ENCODE results near the gene GPX1.
"Not testable (repeated sequence)": the region's sequence is repeated elsewhere in the genome, so short reads cannot be mapped to it uniquely, and the experiment has no call there.

Gene GPX1

DNA sequence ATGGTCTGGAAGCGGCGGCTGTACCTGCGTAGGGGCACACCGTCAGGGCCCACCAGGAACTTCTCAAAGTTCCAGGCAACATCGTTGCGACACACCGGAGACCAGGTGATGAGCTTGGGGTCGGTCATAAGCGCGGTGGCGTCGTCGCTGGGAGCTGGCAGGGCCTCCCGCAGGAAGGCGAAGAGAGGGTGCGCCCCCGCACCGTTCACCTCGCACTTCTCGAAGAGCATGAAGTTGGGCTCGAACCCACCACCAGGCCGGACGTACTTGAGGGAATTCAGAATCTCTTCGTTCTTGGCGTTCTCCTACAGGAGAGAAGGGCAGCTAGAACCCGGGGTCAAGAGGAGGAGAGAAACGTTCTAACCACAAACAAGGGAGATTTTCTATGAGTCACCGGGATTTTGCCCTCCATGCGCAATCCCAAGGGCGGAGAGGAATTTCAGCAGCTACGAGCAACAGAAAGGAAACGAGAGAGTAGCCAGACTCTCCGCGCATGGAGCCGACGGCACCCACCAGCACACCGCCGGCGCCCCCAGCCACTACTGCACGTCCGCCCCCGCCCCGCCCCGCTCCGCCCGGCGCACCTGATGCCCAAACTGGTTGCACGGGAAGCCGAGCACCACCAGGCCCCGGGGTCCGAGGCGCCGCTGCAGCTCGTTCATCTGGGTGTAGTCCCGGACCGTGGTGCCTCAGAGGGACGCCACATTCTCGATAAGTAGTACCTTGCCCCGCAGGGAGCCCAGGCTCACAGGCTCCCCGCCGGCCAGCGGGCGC lies 523 bp downstream of the GPX1 start:
- DNase-seq (ENCODE audit: low read depth), result not testable (repeated sequence)

DNA sequence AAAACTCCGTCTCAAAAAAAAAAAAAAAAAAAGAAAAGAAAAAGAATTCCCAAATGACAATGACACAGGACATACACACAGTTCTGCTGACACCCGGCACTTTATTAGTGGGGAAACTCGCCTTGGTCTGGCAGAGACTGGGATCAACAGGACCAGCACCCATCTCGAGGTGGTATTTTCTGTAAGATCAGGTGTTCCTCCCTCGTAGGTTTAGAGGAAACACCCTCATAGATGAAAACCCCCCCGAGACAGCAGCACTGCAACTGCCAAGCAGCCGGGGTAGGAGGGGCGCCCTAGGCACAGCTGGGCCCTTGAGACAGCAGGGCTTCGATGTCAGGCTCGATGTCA lies 1.1 kb downstream of the GPX1 start:
- DNase-seq (ENCODE audit: low read depth), result not testable (repeated sequence)

GRCh38 chr3:49352890-49353421 lies 5.2 kb downstream of the GPX1 start:
- DNase-seq (ENCODE audit: low read depth), result no peak

DNA sequence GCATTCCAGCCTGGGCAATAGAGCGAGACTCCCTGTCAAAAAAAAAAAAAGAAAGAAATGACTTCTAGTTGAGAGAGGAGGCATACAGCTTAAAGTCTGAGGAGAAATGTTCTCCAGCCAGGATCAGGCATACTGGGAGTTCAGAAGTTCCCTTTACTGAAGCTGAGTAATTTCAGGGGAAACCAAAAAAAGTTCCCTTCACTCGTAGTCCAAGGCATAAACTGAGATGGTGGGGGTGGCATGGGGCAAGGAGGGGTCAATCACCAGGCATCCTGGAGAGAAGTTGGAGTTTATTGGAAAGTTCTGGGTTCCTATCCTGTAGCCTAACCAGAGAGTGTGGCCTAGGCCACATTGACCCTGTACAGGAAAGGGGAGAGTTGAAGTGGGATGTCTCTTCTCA lies 5.9 kb downstream of the GPX1 start:
- DNase-seq (ENCODE audit: low read depth), result no peak

DNA sequence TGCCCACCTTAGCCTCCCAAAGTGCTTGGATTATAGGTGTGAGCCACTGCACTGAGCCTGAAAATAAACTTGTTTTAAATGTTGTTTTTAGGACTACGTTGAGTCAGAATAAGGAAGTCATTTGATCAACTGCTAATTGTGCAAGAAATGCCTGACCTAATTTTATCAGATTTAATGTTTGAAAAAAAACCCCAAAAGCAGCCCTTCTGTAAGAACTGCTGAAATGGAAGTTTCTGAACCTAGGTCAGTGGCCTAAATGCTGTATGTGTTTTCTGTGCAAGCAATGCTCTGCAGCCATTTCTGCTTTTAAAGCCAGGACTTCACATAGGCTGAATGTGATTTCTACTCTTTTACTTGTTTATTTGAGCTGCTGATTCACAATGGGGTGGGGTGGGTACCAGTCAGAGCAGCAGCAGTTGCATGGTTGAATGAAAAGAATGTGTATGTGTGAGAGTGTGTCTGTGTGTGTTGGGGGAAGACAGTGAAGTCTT lies 6.6 kb downstream of the GPX1 start:
- DNase-seq (ENCODE audit: low read depth), result no peak

DNA sequence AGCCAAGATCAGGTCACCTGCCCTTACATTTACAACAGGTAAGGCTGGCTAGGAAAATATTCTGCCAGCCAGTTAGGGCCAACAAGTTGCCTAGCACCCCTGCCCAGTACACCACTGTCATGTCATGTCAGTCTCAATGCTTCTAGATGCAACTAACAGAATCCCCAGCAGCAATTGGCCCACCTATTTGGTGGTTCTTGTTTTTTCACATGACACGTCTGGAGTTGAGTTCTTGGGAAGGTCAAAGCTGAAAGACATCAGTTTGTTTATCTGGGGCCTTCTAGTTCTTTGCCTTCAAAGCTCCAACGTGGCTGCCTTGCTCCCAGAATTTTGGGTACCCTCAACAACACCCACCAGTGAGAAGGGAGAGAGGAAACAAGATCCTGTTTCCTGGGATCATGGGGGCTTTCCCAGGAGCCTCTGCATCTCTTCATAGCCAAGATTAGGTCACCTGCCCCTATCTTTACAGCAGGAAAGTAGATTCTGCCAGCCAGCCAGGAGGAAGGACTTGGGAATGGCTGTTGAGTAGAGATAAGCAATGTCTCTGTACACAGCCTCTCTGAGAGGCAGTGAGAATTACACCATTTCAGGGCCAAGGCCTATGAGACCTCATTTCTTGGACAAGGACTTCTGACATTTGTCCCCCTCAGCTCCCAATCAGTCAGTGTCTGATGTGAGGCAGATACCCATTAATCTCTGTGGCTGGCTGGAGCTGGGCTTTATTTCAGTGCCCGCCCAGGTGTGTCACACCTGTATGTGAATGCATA lies 8.6 kb downstream of the GPX1 start:
- DNase-seq (ENCODE audit: low read depth), result peak; percentile 78

- not testable (repeated sequence) for DNase-seq (ENCODE audit: low read depth)
These were observed 9.8 kb downstream of the GPX1 start for GRCh38 chr3:49348361-49348760.

GRCh38 chr3:49346797-49347251 lies 11.3 kb downstream of the GPX1 start:
- no peak for DNase-seq (ENCODE audit: low read depth)

DNA sequence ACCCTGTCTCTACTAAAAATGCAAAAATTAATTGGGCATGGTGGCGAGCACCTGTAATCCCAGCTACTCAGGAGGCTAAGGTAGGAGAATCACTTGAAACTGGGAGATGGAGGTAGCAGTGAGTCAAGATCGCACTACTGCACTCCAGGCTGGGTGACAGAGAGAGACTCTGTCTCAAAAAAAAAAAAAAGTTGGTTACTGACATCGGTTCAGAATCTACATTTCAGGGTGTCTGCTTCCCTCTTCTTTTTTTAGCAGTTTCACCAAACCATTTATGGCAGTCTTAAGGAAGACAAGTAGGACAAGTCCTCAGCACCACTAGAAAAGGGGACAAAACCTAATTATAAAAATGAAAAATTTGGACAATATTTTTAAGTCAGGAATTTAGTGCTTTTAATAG lies 15.0 kb downstream of the GPX1 start:
- no peak for DNase-seq (ENCODE audit: low read depth)

- no peak for DNase-seq (ENCODE audit: low read depth)
These were observed 16.2 kb downstream of the GPX1 start for GRCh38 chr3:49341996-49342395.

- peak; percentile 89 for DNase-seq (ENCODE audit: low read depth)
These were observed 18.0 kb downstream of the GPX1 start, which contains the start of gene USP4 for GRCh38 chr3:49339941-49340800. Gene USP4, minus strand, starts transcription at chr3:49340053. Its CDS starts 29 bp downstream, at chr3:49340024.

- no peak for DNase-seq (ENCODE audit: low read depth)
These were observed 18.6 kb downstream of the GPX1 start for GRCh38 chr3:49339581-49339940.

DNA sequence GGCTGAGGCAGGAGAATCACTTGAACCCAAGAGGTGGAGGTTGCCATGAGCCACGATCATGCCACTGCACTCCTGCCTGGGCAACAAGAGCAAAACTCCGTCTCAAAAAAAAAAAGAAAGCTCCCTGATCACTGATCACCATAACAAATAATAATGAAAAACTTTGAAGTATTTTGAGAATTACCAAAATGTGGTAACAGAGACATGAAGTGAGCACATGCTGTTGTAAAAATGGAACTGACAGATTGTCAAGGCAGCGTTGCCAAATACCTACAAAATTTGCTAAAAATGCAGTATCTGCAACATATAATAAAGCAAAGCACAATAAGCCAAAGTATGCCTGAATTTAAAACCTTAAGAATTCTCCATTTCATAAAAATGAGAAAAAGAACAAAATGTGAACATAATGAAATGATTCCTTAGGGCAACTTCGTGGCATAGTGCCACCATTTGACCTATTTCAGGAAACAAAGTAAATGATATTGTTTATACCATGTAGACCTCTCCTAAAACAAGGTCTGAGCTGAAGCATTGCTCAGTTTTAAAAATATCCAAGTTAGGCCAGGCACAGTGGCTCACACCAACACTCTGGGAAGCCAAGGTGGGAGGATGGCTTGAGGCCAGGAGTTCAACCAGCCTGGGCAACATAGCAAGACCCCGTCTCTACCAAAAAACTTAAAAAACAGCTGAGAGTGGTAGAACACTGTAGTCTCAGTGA lies 24.1 kb downstream of the GPX1 start:
- DNase-seq (ENCODE audit: low read depth), result no peak

GRCh38 chr3:49333091-49333490 lies 25.1 kb downstream of the GPX1 start:
- no peak for DNase-seq (ENCODE audit: low read depth)

- DNase-seq (ENCODE audit: low read depth), result no peak
These were observed 29.0 kb downstream of the GPX1 start for GRCh38 chr3:49329186-49329585.

DNA sequence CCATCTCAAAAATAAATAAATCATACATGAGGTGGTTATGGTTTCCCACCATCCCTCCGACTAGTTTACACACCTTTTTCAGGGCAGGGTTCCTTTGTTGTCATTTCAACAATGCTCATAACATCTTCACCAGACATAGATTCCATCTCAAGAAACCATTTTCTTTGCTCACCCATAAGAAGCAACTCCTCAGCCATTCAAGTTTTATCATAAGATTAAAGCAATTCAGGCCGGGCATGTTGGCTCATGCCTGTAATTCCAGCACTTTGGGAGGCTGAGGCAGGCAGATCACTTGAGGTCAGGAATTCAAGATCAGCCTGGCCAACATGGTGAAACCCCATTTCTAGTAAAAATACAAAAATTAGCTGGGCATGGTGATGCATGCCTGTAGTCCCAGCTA lies 29.8 kb downstream of the GPX1 start:
- DNase-seq (ENCODE audit: low read depth), result not testable (repeated sequence)

GRCh38 chr3:49327485-49327884 lies 30.7 kb downstream of the GPX1 start:
- no peak for DNase-seq (ENCODE audit: low read depth)

DNA sequence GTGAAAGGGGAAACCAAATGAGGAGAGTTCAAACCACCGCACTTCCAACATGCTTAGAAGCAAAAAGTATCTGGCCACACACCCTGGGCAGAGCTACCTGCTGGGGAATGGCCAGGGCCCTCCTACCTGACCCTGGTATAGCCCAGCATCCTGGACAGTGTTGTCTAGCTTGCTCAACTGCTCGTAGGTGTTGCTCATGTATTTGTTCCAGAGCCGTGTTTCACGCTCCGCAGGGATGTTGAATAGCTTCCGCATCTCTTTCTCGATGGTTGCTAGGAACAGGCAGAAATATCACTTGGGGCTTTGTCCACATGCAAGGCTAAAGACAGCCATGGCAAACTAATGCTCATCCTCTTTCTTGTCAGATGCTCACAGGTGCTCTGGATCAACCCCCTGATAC lies 33.4 kb downstream of the GPX1 start:
- no peak for DNase-seq (ENCODE audit: low read depth)

DNA sequence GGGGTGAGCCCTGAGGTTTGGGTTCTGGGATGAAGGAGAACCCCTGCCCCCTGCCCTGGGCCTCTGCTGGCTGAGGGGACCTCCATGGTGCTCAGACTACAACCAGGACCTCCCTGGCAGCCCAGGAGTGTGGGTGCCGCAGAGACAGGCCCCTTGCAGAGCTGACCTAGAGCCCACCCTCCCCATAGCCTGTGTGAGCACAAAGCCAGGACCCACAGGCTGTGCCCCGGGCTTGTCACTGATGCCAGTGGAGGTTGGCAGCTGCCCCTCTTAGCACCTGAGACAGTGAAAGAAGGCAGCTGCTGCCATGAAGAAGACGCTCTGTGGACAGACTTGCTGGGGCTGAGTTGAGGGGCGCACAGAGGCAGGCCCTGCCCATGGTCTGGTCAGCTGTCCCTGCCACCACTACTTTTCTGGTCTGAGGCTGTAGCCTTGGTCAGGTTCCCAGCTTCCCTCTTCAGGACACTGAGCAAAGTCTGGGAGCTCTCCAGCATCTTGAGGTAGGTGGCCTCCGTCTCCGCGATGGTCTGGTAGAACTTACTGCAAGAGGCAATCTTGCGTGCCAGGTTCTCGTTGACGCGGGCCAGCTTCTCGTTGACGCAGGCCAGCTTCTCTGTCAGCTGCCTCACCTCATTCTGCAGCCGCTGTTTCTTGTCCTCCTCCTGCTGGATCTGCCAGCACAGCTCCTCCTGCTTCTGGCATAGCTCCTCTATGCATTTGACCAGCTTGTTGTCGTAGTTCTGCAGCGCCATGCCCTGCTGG lies 41.3 kb downstream of the GPX1 start:
- DNase-seq (ENCODE audit: low read depth), result no peak

GRCh38 chr3:49313896-49314688 lies 44.1 kb downstream of the GPX1 start:
- no peak for DNase-seq (ENCODE audit: low read depth)
